Keratinocyte (primary cell): ENCODE data around the gene HCST.

ENCODE experiments used
- CTCF ChIP-seq, 3 experiments: IDR thresholded peaks in 1 of 3; conservative IDR thresholded peaks in 1 of 3; optimal IDR thresholded peaks in 1 of 3; 2 replicates in 2 of 3; 3 replicates in 1 of 3; pipeline versions ENCODE3 to v1.5.1; 2011; ENCODE audit warnings: low read length in 3 of 3, mild to moderate bottlenecking in 3 of 3, moderate library complexity in 2 of 3, control low read depth in 1 of 3, inconsistent platforms in 1 of 3; ENCODE audit not compliant: insufficient read depth in 2 of 3; ENCODE audit errors: extremely low read depth in 1 of 3
- EZH2 ChIP-seq: IDR thresholded peaks from one replicate; pipeline ENCODE4 v1.6.1; 2012; ENCODE audit warnings: inconsistent platforms, mild to moderate bottlenecking, low read length, moderate library complexity

- TF ChIP-seq CTCF (optimal IDR thresholded peaks at IDR 0.05 in 1 of 3, IDR thresholded peaks at IDR 0.05 in 1 of 3, conservative IDR thresholded peaks at IDR 0.05 in 1 of 3; ENCODE audit: extremely low read depth in 1 of 3, insufficient read depth in 2 of 3, low read length in 3 of 3) (no peak), EZH2 (no peak)
Measured at GRCh38 chr19:35944556-35944955, 42.2 kb downstream of the HCST start.
